ENCODE results near the gene ZBTB7C. TPM values are rescaled to one million over a fixed set of nuclear protein-coding genes. Genes with fewer than 3 reads are reported as not detected.

ZBTB7C gene
- total RNA-seq, 2 experiments from 2014 or later: not detected

DNA sequence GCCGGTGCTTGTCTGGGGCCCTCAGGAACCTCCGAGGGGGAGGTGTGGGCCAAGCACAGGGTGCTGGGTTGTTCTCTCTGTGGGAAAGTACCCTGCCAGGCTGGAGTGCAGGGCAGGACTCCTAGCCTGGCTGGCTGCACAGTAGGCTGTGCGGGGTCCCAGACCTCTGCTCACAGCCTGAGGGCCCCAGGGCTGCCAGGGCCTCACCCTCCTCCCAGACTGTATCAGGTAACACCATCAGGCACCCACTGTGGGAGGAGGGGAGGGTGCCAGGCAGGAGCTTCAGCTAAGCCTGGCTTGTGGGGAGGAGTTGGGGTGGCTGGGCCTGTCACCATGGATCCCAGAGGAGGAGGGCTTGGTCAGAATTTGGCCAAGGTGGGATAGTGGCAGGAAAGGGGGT is 266.8 kb downstream of the ZBTB7C start:
- Histone ChIP-seq H3K79me2 (ENCODE audit: insufficient read depth, low read depth, low read length) (no peaks in the 10 kb centered on the region), H3K36me3 (ENCODE audit: insufficient read depth, low read length) (no peaks in the 10 kb centered on the region), H3K9me3 (ENCODE audit: low read length) (no peaks in the 10 kb centered on the region), H4K20me1 (ENCODE audit: insufficient read depth, low read length) (no peaks in the 10 kb centered on the region), H2AFZ (ENCODE audit: low read length) (no peak overlapping the region), H3K9me2 (ENCODE audit: insufficient read depth, low read length) (no peaks in the 10 kb centered on the region), H3K27ac (ENCODE audit: low read depth, low read length, poor library complexity, severe bottlenecking) (no peak overlapping the region), H3K4me3 (ENCODE audit: low read depth, low read length, poor library complexity, severe bottlenecking) (no peak overlapping the region), H3K4me2 (ENCODE audit: low read length) (no peak overlapping the region), H3K4me1 (ENCODE audit: insufficient read depth, low read length, poor library complexity, severe bottlenecking) (peaks cover 7% of the 10 kb centered on the region)
- intact Hi-C loops (cut with micrococcal nuclease; ENCODE audit: unreplicated experiment): no loop called here
- CTCF ChIA-PET (ENCODE audit: unreplicated experiment): no interaction called here
- BruUV-seq (replicated peaks): no TSS peak
- POLR2A ChIA-PET: no interaction called here
- TF ChIP-seq, protein P1, sequence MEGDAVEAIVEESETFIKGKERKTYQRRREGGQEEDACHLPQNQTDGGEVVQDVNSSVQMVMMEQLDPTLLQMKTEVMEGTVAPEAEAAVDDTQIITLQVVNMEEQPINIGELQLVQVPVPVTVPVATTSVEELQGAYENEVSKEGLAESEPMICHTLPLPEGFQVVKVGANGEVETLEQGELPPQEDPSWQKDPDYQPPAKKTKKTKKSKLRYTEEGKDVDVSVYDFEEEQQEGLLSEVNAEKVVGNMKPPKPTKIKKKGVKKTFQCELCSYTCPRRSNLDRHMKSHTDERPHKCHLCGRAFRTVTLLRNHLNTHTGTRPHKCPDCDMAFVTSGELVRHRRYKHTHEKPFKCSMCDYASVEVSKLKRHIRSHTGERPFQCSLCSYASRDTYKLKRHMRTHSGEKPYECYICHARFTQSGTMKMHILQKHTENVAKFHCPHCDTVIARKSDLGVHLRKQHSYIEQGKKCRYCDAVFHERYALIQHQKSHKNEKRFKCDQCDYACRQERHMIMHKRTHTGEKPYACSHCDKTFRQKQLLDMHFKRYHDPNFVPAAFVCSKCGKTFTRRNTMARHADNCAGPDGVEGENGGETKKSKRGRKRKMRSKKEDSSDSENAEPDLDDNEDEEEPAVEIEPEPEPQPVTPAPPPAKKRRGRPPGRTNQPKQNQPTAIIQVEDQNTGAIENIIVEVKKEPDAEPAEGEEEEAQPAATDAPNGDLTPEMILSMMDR (conservative IDR thresholded peaks at IDR 0.05; ENCODE audit: low read length): no peak
- no peak for TF ChIP-seq EZH2phosphoT487 (IDR thresholded peaks at IDR 0.05; ENCODE audit: borderline replicate concordance, low read depth, low read length)
- no peak for DNase-seq (ENCODE audit: low spot score)

DNA sequence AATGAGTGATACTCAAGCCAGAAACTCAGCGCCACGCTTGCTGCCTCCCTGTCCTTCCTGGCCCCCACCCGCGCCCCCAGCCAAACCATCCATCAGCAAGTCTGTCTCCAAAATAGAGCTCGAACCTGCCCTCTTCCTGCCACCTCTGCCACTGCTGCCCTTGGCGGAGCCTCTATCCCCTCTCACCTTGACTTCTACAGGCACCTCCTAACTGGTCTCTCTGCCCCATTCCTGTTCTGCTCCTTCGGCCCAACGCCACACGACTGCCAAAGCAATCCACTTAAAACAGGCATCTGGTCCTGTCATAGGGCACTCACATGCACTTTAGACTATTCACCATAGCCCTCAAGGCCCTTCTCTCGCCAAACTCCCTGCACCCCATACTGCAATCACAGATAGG is 268.5 kb downstream of the ZBTB7C start:
- no peak overlapping the region for H3K4me3 ChIP-seq (ENCODE audit: low read depth, low read length, poor library complexity, severe bottlenecking)
- no peaks in the 10 kb centered on the region for H3K9me2 ChIP-seq (ENCODE audit: insufficient read depth, low read length)
- BruUV-seq (replicated peaks): no TSS peak
- POLR2A ChIA-PET: no interaction called here
- no peak overlapping the region for H3K4me2 ChIP-seq (ENCODE audit: low read length)
- no peaks in the 10 kb centered on the region for H3K79me2 ChIP-seq (ENCODE audit: insufficient read depth, low read depth, low read length)
- no peaks in the 10 kb centered on the region for H3K9me3 ChIP-seq (ENCODE audit: low read length)
- TF ChIP-seq, protein P1 (conservative IDR thresholded peaks at IDR 0.05; ENCODE audit: low read length): no peak
- no peak for TF ChIP-seq EZH2phosphoT487 (IDR thresholded peaks at IDR 0.05; ENCODE audit: borderline replicate concordance, low read depth, low read length)
- intact Hi-C loops (cut with micrococcal nuclease; ENCODE audit: unreplicated experiment): no loop called here
- no peak overlapping the region for H2AFZ ChIP-seq (ENCODE audit: low read length)
- no peak for DNase-seq (ENCODE audit: low spot score)
- CTCF ChIA-PET (ENCODE audit: unreplicated experiment): no interaction called here
- no peaks in the 10 kb centered on the region for H4K20me1 ChIP-seq (ENCODE audit: insufficient read depth, low read length)
- no peaks in the 10 kb centered on the region for H3K36me3 ChIP-seq (ENCODE audit: insufficient read depth, low read length)
- H3K4me1 ChIP-seq (ENCODE audit: insufficient read depth, low read length, poor library complexity, severe bottlenecking): peaks cover 7% of the 10 kb centered on the region
- H3K27ac ChIP-seq (ENCODE audit: low read depth, low read length, poor library complexity, severe bottlenecking): no peak overlapping the region

DNA sequence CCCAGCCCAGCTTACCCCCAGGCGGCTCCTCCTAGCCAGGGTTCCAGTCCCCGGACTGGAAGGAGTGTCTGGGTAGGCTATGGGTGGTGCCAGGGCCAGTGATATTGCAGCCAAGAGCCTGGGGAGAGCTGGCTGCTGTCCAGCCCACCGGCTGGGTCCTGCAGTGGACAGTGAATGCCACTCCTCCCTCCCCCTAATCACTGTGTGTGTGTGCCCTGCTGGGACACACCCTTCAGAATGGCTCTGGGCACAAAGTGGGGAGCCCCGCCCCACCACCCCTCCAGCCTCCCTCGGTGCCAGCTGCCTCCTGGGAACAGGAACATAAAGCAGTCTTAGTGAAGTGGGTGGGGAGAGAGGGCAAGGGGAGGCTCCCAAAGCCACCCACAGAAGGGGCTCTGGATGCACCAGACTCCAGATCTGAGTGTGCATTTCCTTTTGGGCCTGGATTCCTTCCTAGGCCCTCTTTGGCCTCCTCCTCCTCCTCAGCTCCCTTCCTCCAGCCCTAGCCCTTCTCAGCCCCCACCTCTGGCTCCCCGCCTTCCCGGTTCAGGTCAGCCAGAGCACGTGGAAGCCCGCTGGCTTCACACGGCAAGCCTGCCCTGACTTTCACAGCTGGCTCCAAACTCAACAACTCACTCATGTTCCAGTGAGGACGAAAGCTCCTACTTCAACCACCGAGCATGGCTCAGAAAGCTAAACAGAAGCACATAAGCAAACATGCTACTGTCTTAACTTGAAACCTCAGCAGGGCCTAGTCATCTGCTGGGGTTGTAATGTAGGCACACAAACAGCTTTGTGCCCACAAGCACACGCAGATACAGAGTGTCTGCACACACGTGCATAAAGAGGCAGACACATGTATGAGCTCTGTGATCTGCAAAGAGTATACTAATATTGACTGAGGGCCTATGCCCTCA is 269.5 kb downstream of the ZBTB7C start:
- DNase-seq (ENCODE audit: low spot score): no peak
- intact Hi-C loops (cut with micrococcal nuclease; ENCODE audit: unreplicated experiment): no loop called here
- no peak overlapping the region for H2AFZ ChIP-seq (ENCODE audit: low read length)
- TF ChIP-seq, protein P1 (conservative IDR thresholded peaks at IDR 0.05; ENCODE audit: low read length): no peak
- no peak for TF ChIP-seq EZH2phosphoT487 (IDR thresholded peaks at IDR 0.05; ENCODE audit: borderline replicate concordance, low read depth, low read length)
- H3K9me3 ChIP-seq (ENCODE audit: low read length): no peaks in the 10 kb centered on the region
- H3K4me2 ChIP-seq (ENCODE audit: low read length): no peak overlapping the region
- ChIA-PET CTCF (ENCODE audit: unreplicated experiment) (no interaction called here), POLR2A (no interaction called here)
- H3K4me1 ChIP-seq (ENCODE audit: insufficient read depth, low read length, poor library complexity, severe bottlenecking): peaks cover 7% of the 10 kb centered on the region
- no peak overlapping the region for H3K27ac ChIP-seq (ENCODE audit: low read depth, low read length, poor library complexity, severe bottlenecking)
- H3K4me3 ChIP-seq (ENCODE audit: low read depth, low read length, poor library complexity, severe bottlenecking): no peak overlapping the region
- no peaks in the 10 kb centered on the region for H4K20me1 ChIP-seq (ENCODE audit: insufficient read depth, low read length)
- no peaks in the 10 kb centered on the region for H3K9me2 ChIP-seq (ENCODE audit: insufficient read depth, low read length)
- no peaks in the 10 kb centered on the region for H3K36me3 ChIP-seq (ENCODE audit: insufficient read depth, low read length)
- no TSS peak for BruUV-seq (replicated peaks)
- no peaks in the 10 kb centered on the region for H3K79me2 ChIP-seq (ENCODE audit: insufficient read depth, low read depth, low read length)

Data from OCI-LY7 (cell line).